Measurements from ENCODE around the gene SYNGR1. TPM values are rescaled to one million over a fixed set of nuclear protein-coding genes. Genes with fewer than 3 reads are reported as not detected.

SYNGR1 gene, protein sequence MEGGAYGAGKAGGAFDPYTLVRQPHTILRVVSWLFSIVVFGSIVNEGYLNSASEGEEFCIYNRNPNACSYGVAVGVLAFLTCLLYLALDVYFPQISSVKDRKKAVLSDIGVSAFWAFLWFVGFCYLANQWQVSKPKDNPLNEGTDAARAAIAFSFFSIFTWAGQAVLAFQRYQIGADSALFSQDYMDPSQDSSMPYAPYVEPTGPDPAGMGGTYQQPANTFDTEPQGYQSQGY
- total RNA-seq, result 84.9 TPM

DNA sequence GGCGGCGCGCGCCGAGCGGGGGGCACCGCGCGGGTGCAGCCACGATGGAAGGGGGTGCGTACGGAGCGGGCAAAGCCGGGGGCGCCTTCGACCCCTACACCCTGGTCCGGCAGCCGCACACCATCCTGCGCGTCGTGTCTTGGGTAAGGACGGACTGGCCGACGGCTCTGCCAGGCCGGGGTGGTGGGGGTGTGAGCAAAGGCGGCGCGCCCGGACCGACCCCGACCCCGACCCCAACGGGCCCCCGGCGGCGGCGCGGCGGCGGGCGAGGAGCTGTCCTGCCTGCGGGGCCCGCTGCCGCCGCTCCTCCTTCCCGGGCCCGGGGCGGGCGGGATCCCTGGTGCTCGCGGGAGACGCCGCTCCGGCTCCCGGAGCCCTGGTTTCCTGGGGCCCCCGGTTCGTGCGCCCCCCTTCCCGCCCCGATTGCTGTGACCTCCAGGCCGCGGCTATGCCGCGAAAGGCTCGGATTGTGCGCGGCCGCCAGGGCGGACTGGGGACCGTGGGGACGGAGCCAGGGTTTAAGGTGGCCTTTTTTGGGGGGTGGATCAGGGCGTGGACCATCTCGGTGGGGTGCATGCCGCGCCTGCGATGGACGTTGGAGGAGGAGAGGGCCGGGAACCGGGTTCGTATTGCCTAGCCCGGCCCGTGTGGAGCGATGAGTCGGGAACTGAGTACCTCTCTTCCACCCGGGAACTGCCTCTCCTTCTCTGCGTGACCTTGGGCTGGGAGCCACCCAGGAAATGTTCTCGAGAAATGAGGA, at the start of gene SYNGR1:
SYNGR1 (plus strand) TSS at position 25 of the 760 bp plus-strand sequence; CDS start at position 45, 20 bp downstream.

DNA sequence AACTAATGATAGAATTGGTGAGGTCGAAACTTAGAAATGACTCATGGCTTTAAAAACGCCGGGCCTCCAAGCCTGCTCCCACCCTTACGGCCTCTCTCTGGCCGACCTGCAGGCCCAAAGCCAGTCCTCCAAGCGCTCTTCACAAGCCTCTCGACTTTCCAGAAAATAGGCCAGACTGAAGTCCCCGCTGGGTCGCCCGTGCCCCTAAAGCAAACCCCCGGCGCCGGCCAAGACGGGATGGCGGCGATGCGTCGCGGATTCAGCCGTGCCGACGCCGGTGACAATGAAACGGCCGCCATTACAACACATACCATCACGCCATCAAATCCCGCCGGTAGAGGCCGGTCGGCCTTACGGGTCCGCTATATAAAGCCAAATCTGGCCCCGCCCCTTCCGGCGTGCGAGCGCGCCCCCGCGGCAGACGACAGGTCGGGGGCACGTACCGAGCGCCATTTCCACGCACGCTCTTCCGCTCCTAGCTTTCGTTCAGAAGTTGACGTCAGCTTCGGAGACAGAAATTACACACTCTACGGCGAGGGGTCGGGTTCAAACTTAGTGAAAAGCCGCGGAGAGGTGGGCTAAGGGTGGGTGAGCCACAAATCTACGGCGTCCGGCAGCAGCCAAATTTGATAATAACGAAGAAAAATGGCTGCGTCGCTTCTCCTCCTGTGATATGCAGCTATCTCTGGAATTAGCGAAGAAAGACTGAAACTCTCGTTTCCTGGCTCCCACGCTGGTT, 30.3 kb upstream of the SYNGR1 start, which contains the start of gene RPL3:
RPL3 (minus strand) TSS at position 340 of the 739 bp plus-strand sequence; CDS start at position 314, 26 bp downstream.

Small RNA genes within 50 kb of the gene (small RNA-seq; reads per million reads assigned to genes)
- gene SNORD43 (not detected), gene SNORD83A (3,080 reads per million, percentile 99 among the genes with 10 or more reads in this experiment), gene SNORD83B (not detected)

Other genes starting within 250 kb of the SYNGR1 start
- 9.0 TPM for gene CBX7, start 197.3 kb upstream of the SYNGR1 start, total RNA-seq
- gene PDGFB, start 105.0 kb upstream of the SYNGR1 start, total RNA-seq, result 11.3 TPM
- gene RPL3, start 30.4 kb upstream of the SYNGR1 start, total RNA-seq, result 1,691 TPM
- 14.1 TPM for gene TAB1, start 49.8 kb downstream of the SYNGR1 start, total RNA-seq
- gene MGAT3, start 107.0 kb downstream of the SYNGR1 start, total RNA-seq, result 42.9 TPM
- 29.8 TPM for gene MIEF1, start 152.3 kb downstream of the SYNGR1 start, total RNA-seq
- 99.0 TPM for gene ATF4, start 170.6 kb downstream of the SYNGR1 start, total RNA-seq
- gene RPS19BP1, start 182.8 kb downstream of the SYNGR1 start, total RNA-seq, result 35.8 TPM
- gene CACNA1I, start 220.8 kb downstream of the SYNGR1 start, total RNA-seq, result 7.2 TPM

All from diencephalon (tissue), 1 donor.